Spleen (tissue), 7 donors: ENCODE data around the gene WNT1.

Experiments
- POLR2A ChIP-seq, 3 donors: fragments of 450-650 bp; IDR thresholded peaks; one replicate each; pipeline ENCODE4 v1.5.1; 2017; ENCODE audit warnings: antibody characterized with exemption in 3 of 3, mild to moderate bottlenecking in 1 of 3
- POLR2AphosphoS5 ChIP-seq, 3 donors: sonication (generic); formaldehyde crosslinking; IDR thresholded peaks; one replicate each; pipeline ENCODE4 v1.5.1; 2017; ENCODE audit warnings: antibody characterized with exemption in 3 of 3
- TF ChIP-seq, protein P1 (sequence below), 11 experiments: fragments of 200-600 bp in 7 of 11; fragments of 450-650 bp in 4 of 11; sonication (generic) in 4 of 11; IDR thresholded peaks in 8 of 11; conservative IDR thresholded peaks in 3 of 11; 1 replicate in 7 of 11; 2 replicates in 4 of 11; pipeline versions ENCODE4 v1.4.0 to v1.8.0; 2016 to 2021; ENCODE audit warnings: antibody characterized with exemption in 11 of 11, inconsistent platforms in 4 of 11, mild to moderate bottlenecking in 1 of 11
- donor health status: DM: no; HTN: no; CAD: no; lungs with moderate emphysema.
- donor health status: DM: no; HTN: no; CAD: no.
- donor health status: DM: no; HTN: no; CAD: no.

- TF ChIP-seq POLR2A (IDR thresholded peaks at IDR 0.05) (no peak), POLR2AphosphoS5 (IDR thresholded peaks at IDR 0.05) (no peak)
- TF ChIP-seq, protein P1, sequence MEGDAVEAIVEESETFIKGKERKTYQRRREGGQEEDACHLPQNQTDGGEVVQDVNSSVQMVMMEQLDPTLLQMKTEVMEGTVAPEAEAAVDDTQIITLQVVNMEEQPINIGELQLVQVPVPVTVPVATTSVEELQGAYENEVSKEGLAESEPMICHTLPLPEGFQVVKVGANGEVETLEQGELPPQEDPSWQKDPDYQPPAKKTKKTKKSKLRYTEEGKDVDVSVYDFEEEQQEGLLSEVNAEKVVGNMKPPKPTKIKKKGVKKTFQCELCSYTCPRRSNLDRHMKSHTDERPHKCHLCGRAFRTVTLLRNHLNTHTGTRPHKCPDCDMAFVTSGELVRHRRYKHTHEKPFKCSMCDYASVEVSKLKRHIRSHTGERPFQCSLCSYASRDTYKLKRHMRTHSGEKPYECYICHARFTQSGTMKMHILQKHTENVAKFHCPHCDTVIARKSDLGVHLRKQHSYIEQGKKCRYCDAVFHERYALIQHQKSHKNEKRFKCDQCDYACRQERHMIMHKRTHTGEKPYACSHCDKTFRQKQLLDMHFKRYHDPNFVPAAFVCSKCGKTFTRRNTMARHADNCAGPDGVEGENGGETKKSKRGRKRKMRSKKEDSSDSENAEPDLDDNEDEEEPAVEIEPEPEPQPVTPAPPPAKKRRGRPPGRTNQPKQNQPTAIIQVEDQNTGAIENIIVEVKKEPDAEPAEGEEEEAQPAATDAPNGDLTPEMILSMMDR (IDR thresholded peaks at IDR 0.05 in 8 of 11, conservative IDR thresholded peaks at IDR 0.05 in 3 of 11) = no peak
These were observed 16.8 kb upstream of the WNT1 start for GRCh38 chr12:48961331-48961730.
